HepG2 (cell line): Measurements from ENCODE around the gene PGM3. TPM values are rescaled to one million over a fixed set of nuclear protein-coding genes. Genes with fewer than 3 reads are reported as not detected.
A peak's percentile ranks its signal among the peaks of the same experiment; 100 is the strongest.

ENCODE experiments used
- BRF2 ChIP-seq: sonication (generic); formaldehyde crosslinking; IDR thresholded peaks from 2 replicates; pipeline ENCODE4 v1.8.1; 2022; ENCODE audit warnings: mild to moderate bottlenecking, missing genetic modification reagents
- CCDC6 ChIP-seq: sonication (generic); formaldehyde crosslinking; IDR thresholded peaks from 2 replicates; pipeline ENCODE4 v1.8.1; 2022; ENCODE audit warnings: mild to moderate bottlenecking, missing genetic modification reagents, moderate library complexity
- CTCF ChIP-seq: sonication (generic); formaldehyde crosslinking; IDR thresholded peaks from 2 replicates; pipeline ENCODE4 v1.5.0; 2020; ENCODE audit warnings: mild to moderate bottlenecking, missing genetic modification reagents, moderate library complexity
- ELF4 ChIP-seq: sonication (generic); formaldehyde crosslinking; IDR thresholded peaks from 2 replicates; pipeline ENCODE4 v1.5.0; 2020; ENCODE audit warnings: missing genetic modification reagents, mild to moderate bottlenecking, moderate library complexity, borderline replicate concordance
- EZH2 ChIP-seq: conservative IDR thresholded peaks from 2 replicates; pipeline ENCODE4 v1.6.1; 2012; ENCODE audit warnings: mild to moderate bottlenecking, low read depth, low read length, moderate library complexity
- FOXO1 ChIP-seq: sonication (generic); formaldehyde crosslinking; IDR thresholded peaks from 2 replicates; pipeline ENCODE4 v1.4.0; 2020; ENCODE audit warnings: missing genetic modification reagents
- HCFC1 ChIP-seq: fragments of 150-350 bp; IDR thresholded peaks from 2 replicates; pipeline ENCODE4 v1.6.1; 2014; ENCODE audit warnings: low read depth, low read length
- HES4 ChIP-seq: sonication (generic); formaldehyde crosslinking; IDR thresholded peaks from 2 replicates; pipeline ENCODE4 v1.9.0; 2021; ENCODE audit warnings: mild to moderate bottlenecking, missing genetic modification reagents, borderline replicate concordance
- HHEX ChIP-seq: IDR thresholded peaks from 2 replicates; pipeline ENCODE4 v1.6.1; 2016; ENCODE audit warnings: control low read depth
- PAWR ChIP-seq: sonication (generic); formaldehyde crosslinking; IDR thresholded peaks from 2 replicates; pipeline ENCODE4 v1.4.0; 2020; ENCODE audit warnings: missing genetic modification reagents, mild to moderate bottlenecking, borderline replicate concordance
- PHF8 ChIP-seq: sonication (generic); formaldehyde crosslinking; IDR thresholded peaks from 2 replicates; pipeline ENCODE4 v1.5.0; 2020; ENCODE audit warnings: missing genetic modification reagents
- SKI ChIP-seq: fragments of 450-650 bp; IDR thresholded peaks from one replicate; pipeline ENCODE4 v1.6.1; 2018; ENCODE audit warnings: mild to moderate bottlenecking; ENCODE audit not compliant: partially characterized antibody
- SNAPC5 ChIP-seq: sonication (generic); formaldehyde crosslinking; IDR thresholded peaks from 2 replicates; pipeline ENCODE4 v1.8.1; 2023; ENCODE audit warnings: mild to moderate bottlenecking, missing genetic modification reagents, borderline replicate concordance
- TAF15 ChIP-seq: fragments of 200-400 bp; formaldehyde crosslinking; IDR thresholded peaks from one replicate; pipeline ENCODE4 v1.6.1; 2018; ENCODE audit warnings: mild to moderate bottlenecking, low read depth, low read length; ENCODE audit not compliant: poor library complexity, severe bottlenecking
- TEAD3 ChIP-seq: optimal IDR thresholded peaks from 2 replicates; pipeline ENCODE3; 2016; ENCODE audit warnings: borderline replicate concordance
- ZBTB4 ChIP-seq: sonication (generic); formaldehyde crosslinking; IDR thresholded peaks from 2 replicates; pipeline ENCODE4 v1.4.0; 2020; ENCODE audit warnings: missing genetic modification reagents, mild to moderate bottlenecking, borderline replicate concordance
- ZNF430 ChIP-seq: sonication (generic); formaldehyde crosslinking; IDR thresholded peaks from 2 replicates; pipeline ENCODE4 v1.9.0; 2021; ENCODE audit warnings: mild to moderate bottlenecking, missing genetic modification reagents
- ZNF431 ChIP-seq: sonication (generic); formaldehyde crosslinking; IDR thresholded peaks from 2 replicates; pipeline ENCODE4 v1.9.0; 2022; ENCODE audit warnings: missing genetic modification reagents, low read depth, mild to moderate bottlenecking, borderline replicate concordance
- ZNF567 ChIP-seq: sonication (generic); formaldehyde crosslinking; IDR thresholded peaks from 2 replicates; pipeline ENCODE4 v1.8.1; 2023; ENCODE audit warnings: mild to moderate bottlenecking, missing genetic modification reagents, borderline replicate concordance
- ZNF614 ChIP-seq: IDR thresholded peaks from 2 replicates; pipeline ENCODE4 v1.6.1; 2018; ENCODE audit warnings: missing biosample characterization, missing genetic modification reagents, inconsistent platforms, borderline replicate concordance
- ZNF841 ChIP-seq: sonication (generic); formaldehyde crosslinking; IDR thresholded peaks from 2 replicates; pipeline ENCODE4 v1.8.1; 2023; ENCODE audit warnings: missing genetic modification reagents, borderline replicate concordance
- polyA plus RNA-seq, 8 experiments: library from polyadenylated mRNA; depleted of rRNA in 3 of 8; stranded (reverse) in 7 of 8; unstranded in 1 of 8; fragments of >200 nt; fragmentation: Illumina TruSeq in 4 of 8; extraction: Trizol in 4 of 8; gene quantifications; 2 replicates each; pipeline versions ENCODE4 v1.2.1 to v1.2.3, GENCODE V29; 2011 to 2016; ENCODE audit warnings: low read depth in 4 of 8, missing spikeins in 1 of 8, mixed read lengths in 1 of 8; ENCODE audit not compliant: insufficient read depth in 1 of 8
- total RNA-seq, 5 experiments: library from RNA; depleted of rRNA; stranded (reverse); fragments of >200 nt; fragmentation: Illumina TruSeq; extraction: Trizol; gene quantifications; 2 replicates each; pipeline ENCODE4 v1.2.3, GENCODE V29; 2016; ENCODE audit warnings: low read depth in 1 of 5

PGM3 gene
- total and polyA plus RNA-seq, 2 of the 13 experiments (the other 11 are each of a cell fraction or from before 2014, with no cell fraction given): 72.5 to 163 TPM

GRCh38 chr6:83193747-83194566 is 892 bp upstream of the PGM3 start (continued):
- TF ChIP-seq SNAPC5: no peak
- peak; percentile 54; the same call in 1 of the 2 replicates for TF ChIP-seq ZNF614 (CRISPR knock-in tag)
- no peak for TF ChIP-seq PAWR (CRISPR knock-in tag)
- TF ChIP-seq HES4 (CRISPR knock-in tag): no peak
- no peak for TF ChIP-seq ZNF431
- TF ChIP-seq HCFC1: no peak
- TF ChIP-seq ZNF841: no peak
- peak; percentile 15; the same call in 1 of the 2 replicates for TF ChIP-seq BRF2 (CRISPR knock-in tag)
- TF ChIP-seq EZH2: no peak
- TF ChIP-seq SKI: no peak
- peak; percentile 27; the same call in 1 of the 2 replicates for TF ChIP-seq CTCF (CRISPR knock-in tag)
- no peak for TF ChIP-seq FOXO1 (CRISPR knock-in tag)
- TF ChIP-seq ZBTB4: 0 out of 2 replicates have a peak, but pooled peaks have one; percentile 22
- peak; percentile 18 for TF ChIP-seq TEAD3 (CRISPR knock-in tag)
- peak; percentile 47 for TF ChIP-seq CCDC6
- no peak for TF ChIP-seq ZNF567 (CRISPR knock-in tag)
- TF ChIP-seq ELF4 (CRISPR knock-in tag): no peak
- TF ChIP-seq HHEX: no peak
- no peak for TF ChIP-seq TAF15
- no peak for TF ChIP-seq ZNF430
- TF ChIP-seq PHF8 (CRISPR knock-in tag): no peak
